Measurements from ENCODE around the gene GPR55. TPM values are rescaled to one million over a fixed set of nuclear protein-coding genes. Genes with fewer than 3 reads are reported as not detected.
"Not testable (repeated sequence)": the region's sequence is repeated elsewhere in the genome, so short reads cannot be mapped to it uniquely, and the experiment has no call there.

GPR55 gene
- polyA plus RNA-seq, 1 donor: 0.17 TPM

DNA sequence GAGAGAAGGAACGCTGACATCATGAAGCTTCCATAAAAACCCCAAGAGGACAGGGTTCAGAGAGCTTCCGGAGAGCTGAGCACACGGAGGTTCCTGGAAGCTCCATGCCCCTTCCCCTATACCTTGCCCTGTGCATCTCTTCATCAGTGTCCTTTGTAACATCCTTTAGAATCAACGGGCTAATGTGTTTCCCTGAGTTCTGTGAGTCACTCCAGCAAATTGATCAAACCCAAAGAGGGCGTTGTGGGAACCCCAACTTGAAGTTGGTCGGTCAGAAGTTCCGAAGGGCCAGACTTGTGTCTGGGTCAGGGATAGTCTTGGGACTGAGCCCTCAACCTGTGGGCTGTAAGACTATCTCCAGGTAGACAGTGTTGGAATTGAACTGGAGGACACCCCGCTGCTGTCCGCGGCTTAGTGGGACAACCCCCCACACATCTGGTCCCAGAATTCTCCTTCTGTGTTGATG is 25.9 kb upstream of the GPR55 start:
- DNase-seq: no peak

GRCh38 chr2:230949966-230950873 is 25.2 kb upstream of the GPR55 start:
- no peak for DNase-seq

DNA sequence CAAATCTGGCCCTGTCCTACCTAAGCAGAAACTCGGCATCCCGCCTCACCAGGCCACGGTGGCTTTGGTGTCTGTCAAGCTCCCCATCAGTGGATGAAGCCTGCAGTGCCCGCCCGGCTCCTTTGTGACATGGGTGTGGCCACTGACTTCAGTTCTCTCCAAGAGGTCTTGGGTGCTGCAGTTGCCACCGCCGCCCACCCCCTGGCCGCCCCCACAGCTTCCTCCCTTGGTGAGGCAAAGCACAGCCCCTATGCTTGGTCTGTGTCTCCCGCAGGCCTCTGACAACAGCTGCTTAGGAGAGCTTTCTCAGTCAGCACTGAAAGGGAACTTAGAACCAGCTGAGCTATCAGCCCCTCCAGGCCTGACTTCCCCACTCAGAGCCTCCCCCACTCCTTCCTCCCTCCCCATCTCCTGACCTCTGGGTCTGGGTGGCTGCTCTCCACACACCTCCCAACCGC is 22.9 kb upstream of the GPR55 start:
- no peak for DNase-seq

DNA sequence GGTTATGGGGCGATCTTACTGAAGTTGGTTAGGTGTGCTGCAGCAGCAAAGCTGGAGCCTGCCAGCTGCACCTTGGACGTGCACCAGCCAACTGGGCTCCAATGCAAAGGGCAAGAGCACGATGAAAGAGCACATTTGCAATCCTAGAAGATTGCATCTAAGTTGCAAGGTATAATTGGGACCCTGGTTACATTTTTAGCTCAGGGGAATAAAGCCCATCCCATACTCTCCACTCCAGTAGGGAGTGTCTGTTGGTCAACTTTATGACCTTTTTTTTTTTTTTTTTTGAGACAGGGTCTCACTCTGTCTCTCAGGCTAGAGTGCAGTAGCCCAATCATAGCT is 22.2 kb upstream of the GPR55 start:
- DNase-seq: no peak

GRCh38 chr2:230946429-230947234 is 21.6 kb upstream of the GPR55 start:
- DNase-seq: no peak

GRCh38 chr2:230944757-230945372 is 19.8 kb upstream of the GPR55 start:
- DNase-seq: no peak

DNA sequence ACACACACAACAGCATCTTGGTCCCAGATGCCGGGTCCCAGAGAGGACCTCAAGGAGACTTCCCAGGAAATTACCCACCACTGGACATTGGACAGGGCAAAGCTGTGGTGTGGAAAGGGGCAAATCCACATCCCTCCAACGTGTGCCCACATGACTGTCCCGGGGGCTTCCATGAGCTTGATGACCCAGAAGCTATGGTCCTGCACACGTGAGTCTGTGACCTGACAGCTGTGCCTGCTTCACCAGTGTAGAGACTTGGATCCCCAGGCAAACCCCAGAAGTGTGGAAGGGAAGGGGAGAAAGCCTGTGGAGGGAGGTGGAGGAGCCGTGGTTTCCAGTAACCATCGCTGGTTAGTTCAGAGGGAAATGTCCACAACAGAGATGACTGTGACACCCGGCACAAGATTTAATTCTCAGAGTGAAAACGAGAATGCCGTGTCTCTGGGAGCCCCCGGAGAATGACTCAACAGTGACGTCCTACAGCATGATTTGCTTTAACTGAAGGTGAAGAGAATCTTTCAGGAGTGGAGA is 19.1 kb upstream of the GPR55 start:
- DNase-seq: no peak

DNA sequence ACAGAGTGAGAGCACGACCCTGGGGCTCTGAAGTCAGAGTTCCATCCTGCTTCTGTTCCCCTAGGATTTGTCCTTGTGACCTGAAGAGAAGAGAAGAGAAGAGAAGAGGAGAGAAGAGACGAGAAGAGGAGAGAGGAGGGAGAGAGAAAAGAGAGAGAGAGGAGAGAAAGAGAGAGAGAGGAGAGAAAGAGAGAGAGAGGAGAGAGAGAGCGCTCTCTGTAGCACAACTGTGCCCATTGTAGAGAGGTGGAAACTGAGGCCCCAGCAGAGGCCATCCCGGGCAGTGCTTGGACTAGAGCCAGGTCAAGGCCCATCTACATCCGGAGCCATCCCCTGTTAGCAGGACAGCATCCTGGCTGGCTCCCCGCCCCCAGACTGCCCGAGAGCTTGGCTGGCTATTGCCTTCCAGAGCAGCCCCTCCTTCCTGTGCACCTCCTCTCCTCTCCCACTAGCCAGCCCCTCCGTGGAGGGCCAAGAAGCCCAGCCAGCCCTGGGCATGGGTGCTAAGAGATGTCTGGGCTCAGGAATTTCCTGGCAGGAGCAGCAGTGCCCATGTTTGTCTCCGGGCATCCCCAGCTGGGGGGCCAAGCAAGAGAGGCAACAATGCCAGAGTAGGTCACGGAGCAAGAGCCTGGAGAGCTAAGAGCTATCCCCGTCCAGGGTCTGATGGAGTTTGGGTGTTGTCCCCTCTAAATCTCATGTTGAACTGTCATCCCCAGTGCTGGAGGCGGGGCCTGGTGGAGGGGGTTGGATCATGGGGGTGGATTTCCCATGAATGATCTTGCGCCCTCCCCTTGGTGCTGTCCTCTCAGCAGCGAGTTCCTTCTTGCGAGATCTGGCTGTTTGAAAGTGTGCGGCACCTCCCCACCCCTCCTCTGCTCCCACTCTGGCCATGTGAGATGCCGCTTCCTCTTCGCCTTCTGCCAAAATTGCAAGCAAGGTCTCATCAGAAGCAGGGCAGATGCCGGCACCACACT is 18.2 kb upstream of the GPR55 start:
- DNase-seq: no peak

GRCh38 chr2:230942371-230942770 is 17.3 kb upstream of the GPR55 start:
- DNase-seq: no peak

DNA sequence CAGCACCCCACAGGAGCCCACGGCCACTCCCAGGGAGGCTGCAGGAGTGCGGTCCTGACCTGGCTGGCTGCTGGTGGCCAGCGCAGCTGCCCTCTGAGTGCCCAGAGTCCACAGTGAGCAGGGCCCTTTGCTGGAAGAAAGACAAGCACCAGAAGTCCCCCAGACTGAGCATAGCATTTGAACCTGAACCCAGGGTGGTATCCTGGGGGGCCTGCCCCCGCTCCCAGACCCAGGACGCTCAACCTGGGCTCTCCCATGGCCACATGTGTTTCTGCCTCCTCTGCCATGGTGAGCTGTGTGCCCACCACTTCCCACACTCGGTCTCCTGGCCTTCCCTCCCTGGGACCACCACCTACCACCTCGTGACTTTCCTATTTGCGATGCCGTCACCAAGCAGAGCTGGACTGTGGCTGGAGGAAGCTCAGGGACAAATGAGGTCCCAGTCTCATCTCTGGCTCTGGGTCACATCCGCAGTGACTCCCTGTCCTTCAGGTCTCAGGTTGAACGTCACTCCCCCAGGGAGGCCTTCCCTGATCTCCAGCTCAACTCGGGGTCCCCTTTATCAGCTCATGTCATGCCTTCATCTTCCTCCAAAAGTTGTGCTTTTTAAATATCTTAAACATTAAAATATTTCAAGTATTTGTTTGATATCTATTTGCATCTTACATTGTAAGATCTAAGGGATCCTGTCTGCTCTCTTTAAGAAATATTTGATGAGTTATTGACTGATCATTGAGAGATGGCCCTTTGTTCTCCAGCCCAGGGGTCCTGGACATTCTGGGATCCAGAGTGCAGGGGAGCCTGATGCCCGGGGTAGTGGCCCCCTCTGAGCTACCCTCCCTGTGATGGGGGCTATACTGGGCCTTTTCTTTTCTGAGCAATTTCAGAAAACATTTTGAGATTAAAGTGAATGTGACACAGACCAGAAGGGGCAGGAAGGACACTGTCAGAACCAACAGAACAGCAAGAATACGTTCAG is 16.4 kb upstream of the GPR55 start:
- DNase-seq: no peak

- DNase-seq: no peak
Measured at GRCh38 chr2:230940471-230940815, 15.4 kb upstream of the GPR55 start.

GRCh38 chr2:230939691-230940470 is 14.8 kb upstream of the GPR55 start:
- DNase-seq: no peak

- DNase-seq: no peak
Measured at GRCh38 chr2:230939066-230939591, 14.1 kb upstream of the GPR55 start.

DNA sequence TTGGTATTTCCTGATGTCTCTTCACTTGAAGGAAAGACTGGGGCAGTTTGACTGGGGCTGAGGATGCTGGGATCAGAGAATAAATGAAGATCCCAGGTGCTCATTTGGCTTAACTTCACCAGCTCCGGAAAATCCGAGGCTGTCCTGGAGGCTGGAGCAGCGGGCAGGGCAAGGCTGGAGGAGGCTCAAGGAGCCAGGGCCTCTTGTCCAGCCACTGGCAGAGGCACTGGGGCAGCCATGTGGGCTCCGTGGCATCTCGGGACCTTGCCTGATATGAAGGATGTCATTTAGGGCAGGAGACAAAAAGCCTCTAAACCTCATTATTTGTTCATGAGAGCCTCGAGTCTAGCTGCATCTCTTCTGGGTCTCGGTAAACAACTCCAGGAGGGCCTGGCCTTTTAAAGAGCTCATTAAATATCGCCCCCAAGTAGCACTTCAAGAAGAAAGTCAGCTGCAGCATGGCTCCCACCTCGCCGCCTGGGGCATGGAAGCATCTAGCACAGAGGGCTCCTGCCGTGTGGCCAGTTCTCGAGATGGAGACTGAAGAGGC is 13.5 kb upstream of the GPR55 start:
- DNase-seq: no peak

- no peak for DNase-seq
Measured at GRCh38 chr2:230938098-230938497, 13.1 kb upstream of the GPR55 start.

GRCh38 chr2:230937362-230937761 is 12.3 kb upstream of the GPR55 start:
- no peak for DNase-seq

GRCh38 chr2:230936243-230936642 is 11.2 kb upstream of the GPR55 start:
- not testable (repeated sequence) for DNase-seq

DNA sequence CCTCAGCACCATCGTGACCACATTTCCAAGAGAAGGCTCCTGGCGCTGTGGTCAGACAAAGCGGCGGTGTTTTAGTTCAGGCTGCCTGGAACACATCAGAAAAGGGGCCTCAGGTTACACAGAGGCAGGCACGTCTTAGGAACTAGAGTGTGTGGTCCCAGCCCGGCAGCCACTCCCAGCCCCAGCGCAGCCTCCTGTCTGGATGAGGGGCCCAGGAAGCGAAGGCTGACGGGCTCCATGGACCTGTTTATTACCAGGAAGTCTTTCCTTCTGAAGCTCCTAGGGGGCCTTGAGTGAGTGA is 10.0 kb upstream of the GPR55 start:
- no peak for DNase-seq

All from left kidney (tissue), 2 donors.